Forelimb muscle (tissue), 1 donor: ENCODE data around the gene GDF2. TPM values are rescaled to one million over a fixed set of nuclear protein-coding genes. Genes with fewer than 3 reads are reported as not detected.

Source experiments
- DNase-seq: peaks from one replicate; pipeline ENCODE4 v3.0.0-alpha.2; 2013; ENCODE audit warnings: low read depth
- polyA plus RNA-seq: library from polyadenylated mRNA; unstranded; fragments of 120-200 nt; gene quantifications from one replicate; pipeline ENCODE4 v1.2.1, GENCODE V29; 2013; ENCODE audit not compliant: insufficient read length

The GDF2 gene
- polyA plus RNA-seq, 1 donor = not detected

GRCh38 chr10:47311932-47312662, 10.2 kb upstream of the GDF2 start:
- DNase-seq = peak; percentile 16

GRCh38 chr10:47312663-47312995, 9.6 kb upstream of the GDF2 start:
- DNase-seq = no peak

GRCh38 chr10:47314416-47314970, 7.8 kb upstream of the GDF2 start:
- no peak for DNase-seq

GRCh38 chr10:47315421-47315820, 6.8 kb upstream of the GDF2 start:
- DNase-seq = no peak

- DNase-seq = no peak
These were observed 6.1 kb upstream of the GDF2 start for GRCh38 chr10:47316131-47316530.

- DNase-seq = no peak
These were observed 5.0 kb upstream of the GDF2 start for GRCh38 chr10:47317251-47317650.

DNA sequence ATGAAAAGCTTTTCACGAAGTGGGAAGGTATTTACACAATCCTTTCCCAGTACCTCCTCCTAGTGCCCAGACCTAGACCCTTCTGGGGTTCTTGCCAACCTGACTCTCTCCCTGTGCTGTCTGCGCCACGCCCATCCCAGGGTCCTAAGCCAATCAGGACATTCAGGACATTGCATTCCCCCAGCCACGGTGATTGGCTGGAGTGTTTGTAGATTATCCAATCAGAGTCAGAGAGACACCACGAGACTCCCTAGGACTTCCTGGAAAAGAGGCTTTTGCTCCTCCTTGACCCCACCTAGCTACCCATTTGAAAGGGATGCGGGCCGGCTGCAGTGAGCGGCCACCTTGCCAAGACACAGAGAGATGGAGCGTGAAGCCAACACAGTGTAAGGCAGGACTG, 3.5 kb upstream of the GDF2 start:
- DNase-seq = no peak

- DNase-seq = no peak
These were observed 2.5 kb upstream of the GDF2 start for GRCh38 chr10:47319784-47320183.

GRCh38 chr10:47320812-47321211, 1.4 kb upstream of the GDF2 start:
- no peak for DNase-seq

GRCh38 chr10:47321521-47322195, 596 bp upstream of the GDF2 start:
- DNase-seq = no peak

DNA sequence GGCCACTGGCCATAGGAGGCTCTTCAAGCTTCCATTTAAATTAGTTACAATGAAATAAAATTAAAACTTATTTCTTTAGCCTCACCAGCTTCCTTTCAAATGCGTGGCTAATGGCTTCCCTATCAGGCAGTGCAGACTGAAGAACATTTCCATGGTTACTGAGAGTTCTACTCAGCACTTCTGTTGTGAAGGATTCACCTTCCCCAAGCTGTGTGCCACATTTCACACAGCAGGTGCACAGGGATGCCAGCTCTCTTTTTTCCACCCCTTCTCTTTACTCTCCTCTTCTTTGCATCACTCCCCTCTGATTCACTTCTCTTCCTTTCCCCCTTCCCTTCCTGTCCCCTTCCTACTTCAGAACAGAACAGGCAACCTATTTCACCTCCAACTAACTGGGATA, 833 bp downstream of the GDF2 start:
- no peak for DNase-seq

GRCh38 chr10:47323636-47324296, 1.5 kb downstream of the GDF2 start:
- DNase-seq = no peak

GRCh38 chr10:47325303-47326291, 3.3 kb downstream of the GDF2 start:
- DNase-seq = no peak

GRCh38 chr10:47326306-47326926, 4.2 kb downstream of the GDF2 start:
- DNase-seq = no peak

- no peak for DNase-seq
These were observed 4.7 kb downstream of the GDF2 start for GRCh38 chr10:47326927-47327330.

GRCh38 chr10:47329855-47330254, 7.6 kb downstream of the GDF2 start:
- DNase-seq = no peak

DNA sequence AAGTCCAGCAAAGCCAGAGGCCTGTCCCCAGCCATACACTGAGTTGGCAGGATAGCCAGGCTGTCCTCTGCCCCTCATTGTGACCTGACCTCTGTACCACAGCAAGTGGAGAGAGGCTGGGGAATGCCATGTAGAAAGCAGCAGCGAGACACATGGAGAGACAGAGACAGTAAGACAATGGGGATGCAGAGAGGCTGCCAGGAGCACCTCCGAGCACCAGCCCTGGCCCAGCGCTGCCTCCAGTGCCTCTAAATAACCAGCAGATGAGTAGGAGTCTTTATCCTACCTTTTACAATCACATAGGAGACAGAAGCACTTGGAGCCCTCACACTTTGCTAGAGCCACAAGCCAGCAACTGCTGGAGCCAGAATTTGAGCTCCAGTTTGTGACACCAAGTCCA, 8.1 kb downstream of the GDF2 start:
- no peak for DNase-seq

DNA sequence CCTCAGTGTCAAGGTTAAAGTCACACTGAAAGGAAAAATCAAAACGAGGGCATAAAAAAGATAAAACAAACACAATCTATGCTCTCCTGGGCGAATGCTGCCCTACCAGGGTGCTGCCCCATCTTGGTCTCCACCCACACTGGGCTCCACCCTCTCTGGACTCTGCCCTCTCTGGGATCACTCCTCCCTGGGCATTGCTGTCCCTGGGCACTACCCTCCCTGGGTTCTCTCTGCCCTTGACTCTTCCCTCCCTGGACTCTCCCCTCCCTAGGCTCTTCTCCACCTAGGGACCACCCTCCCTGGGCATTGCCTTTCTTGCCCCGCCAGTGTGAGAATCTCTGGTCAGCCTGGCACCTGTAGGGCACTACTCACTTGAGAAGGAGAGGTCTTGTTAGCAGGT, 8.6 kb downstream of the GDF2 start:
- no peak for DNase-seq

DNA sequence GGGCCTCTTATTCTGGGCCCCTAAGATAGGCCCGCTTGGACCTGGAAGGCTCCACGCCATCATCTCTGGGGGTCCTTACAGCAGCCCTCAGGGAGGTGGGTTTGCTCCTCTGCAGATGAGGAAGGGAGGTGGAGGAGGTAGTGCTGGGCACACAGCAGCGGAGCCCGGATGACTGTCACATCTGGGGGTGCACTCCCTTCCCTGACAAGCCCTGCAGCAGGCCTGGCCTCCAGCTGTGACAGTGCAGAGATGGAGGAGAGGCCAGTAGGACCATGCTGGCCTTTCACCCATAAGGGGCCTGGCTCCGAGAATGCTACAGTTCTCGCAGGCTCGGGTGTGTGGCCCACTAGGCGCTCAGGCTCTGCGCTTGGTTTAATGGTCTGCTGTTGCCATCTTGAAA, 9.2 kb downstream of the GDF2 start:
- DNase-seq = no peak

GRCh38 chr10:47331954-47332353, 9.7 kb downstream of the GDF2 start:
- no peak for DNase-seq

DNA sequence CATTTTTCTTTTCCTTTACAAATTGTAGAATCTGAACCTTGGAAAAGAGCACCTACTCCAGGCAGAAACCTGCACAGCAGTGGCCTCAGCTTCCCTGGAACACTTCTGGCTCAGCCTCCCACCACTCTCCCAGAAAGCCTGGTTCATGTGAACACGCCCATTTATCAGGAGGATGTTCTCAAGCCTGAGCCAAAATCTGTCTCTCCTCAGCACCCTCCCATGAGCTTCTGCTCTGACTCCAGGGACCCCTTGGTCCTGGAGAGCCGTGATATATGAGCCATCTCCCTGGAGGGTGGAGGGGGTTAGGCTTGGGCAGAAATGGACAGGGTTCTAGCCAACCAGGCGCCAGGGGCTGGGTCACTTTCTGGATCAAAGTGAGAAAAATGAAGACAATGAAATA, 10.1 kb downstream of the GDF2 start:
- no peak for DNase-seq
